HUDEP-2 (cell line): ENCODE results near the gene PBX1.

Source experiments
- DNase-seq, 76 experiments: peaks; one replicate each; lab custom pipeline; 2025; ENCODE audit not compliant: unreplicated experiment in 76 of 76; lab: John Stamatoyannopoulos, UW

Gene PBX1

DNA sequence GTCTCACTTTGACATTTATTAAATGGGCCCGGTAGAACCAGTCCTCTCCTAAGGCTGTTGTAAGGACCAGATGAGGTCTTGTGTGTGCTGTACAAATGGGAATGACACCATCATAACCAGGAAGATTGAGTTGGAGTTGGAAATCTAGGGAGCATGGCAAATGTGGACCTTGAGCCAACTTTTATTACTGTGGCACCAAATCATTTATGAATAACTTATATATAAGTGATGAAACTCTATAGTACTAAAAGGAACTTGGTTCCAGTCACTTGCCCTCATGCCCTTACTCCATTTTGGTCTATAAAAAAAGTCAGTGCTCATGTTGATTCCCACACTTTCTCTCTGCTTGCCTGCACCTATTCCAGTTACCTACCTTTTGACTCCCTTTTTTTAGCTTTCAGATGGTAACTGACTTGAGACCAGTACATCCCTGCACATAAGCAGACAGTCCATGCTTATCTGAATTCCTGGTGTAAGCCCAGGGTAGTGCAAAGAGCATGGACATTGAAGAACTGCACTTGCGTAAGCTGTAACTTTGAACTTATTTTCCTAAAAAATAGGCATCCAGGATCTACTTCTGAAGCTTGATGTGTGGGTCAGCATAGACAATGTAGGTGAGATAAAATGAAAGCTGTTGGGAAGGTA, 210.6 kb downstream of the PBX1 start:
- DNase-seq: no peak

DNA sequence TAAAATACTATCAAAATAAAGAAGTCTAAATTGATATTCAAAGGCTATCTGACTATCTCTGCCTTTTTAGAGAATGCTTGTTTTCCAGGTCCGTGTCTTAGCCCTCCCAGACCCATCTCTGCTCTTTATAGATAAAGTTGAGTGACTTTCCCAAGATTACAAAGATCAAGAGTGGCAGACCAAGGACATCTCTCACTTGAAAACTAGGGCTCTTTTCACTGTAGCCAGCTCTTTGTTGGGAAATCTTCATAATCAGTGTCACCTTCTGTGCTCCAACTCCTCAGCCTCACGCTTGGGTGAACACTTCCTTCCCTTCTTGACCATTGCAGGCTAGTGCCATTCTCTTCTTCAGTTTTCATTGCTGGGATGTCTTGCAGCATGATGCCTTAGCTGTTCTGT, 211.1 kb downstream of the PBX1 start:
- DNase-seq: peak in 10 of 76 experiments; percentile 9 to 40 (median 22)

DNA sequence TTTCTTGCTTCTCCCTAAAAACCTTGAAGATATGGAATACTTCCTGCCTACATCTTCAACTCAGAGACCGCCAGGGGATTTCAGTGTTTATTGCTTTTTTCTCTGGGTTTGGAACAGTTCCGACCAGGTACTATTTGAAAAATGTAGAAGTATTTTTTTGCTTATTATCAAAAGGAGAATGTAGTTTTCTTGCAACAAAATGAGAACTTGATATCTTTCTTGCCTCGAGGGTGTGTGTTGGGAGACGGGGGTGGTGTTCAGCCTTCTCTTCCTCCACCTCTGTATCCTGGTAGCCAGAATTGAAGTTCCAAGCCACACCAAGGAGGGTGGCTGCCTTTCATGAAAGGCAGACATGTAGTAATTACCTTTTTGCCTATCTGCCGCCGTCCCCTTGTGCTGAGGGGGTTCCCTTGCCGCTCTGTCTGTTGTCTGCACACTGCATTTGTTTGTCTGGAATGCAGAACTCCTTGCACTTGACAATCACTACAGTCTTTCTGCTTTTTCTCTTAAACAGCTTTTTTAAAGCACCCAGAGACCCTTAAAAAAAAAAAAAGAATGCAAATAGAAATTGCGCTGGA, 212.1 kb downstream of the PBX1 start:
- DNase-seq: no peak

DNA sequence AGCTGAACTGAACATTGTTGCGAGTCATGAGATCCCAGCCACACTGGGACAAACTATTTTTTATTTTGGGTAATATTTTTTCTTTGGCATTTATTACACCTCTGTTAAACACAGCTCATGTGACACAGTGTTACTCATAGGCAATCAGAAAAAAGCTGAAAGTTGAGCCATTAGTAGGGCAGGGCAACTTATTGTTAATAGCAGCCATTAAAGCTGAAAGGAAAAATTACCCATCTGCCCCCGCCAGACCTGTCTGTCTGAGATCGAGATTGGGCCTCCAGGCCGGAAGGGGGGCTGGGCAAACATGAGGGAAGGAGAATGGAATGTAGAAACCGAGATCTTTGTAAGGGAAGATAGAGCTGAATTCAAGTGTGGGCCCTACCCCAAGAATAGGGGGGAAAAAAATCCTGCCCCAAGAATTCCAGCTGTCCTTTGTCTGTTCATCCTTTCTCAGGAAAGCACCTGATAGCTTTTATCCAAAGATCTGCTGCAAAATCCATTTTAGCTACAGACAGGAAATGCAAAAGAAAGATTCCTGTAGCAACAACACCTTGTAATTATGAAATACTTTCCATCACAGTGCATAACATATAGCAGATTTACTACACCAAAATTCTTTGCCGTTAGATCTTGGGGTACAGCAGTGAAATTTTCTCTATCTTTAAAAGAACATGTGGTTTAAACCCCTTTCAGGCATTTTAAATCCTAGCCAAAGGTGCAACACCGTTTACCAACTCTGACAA, 212.8 kb downstream of the PBX1 start:
- DNase-seq: no peak

DNA sequence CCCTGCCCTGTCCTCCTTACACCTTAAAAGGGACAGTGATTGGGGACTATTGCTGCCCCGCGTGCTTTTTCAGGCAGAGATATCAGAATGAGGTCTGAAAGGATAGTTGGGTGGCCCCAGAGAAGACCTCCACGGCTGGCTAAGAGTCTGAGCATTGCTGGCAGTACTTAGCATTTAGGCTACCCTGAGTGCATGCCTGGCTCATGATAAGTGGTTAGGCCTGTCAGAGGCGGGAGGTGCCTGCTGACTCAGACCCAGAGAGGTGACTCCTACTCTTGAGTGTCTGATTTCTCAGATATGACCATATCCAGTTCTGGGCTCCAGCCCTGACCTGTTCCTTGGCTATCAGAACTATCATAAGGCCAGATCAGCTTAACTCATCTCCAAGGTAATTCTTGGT, 213.7 kb downstream of the PBX1 start:
- DNase-seq: peak in 74 of 76 experiments; percentile 33 to 91 (median 77)

DNA sequence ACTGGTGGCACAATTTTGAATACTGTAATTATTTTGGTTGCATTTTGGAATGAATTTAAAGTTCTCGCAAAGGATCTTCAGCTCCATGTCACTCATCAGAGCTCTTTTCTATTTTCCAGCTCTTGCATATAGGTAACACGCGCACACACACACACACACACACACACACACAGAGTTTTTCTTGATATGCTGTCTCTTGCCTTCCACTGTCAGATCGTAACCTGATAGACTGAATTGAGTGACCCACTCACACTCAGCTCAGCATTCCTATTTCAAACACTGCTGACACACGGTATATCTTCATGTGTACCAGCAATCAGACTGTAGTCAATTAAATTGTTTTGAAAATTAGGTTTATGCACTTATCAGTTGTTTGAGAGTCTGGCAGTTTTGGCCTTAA, 214.1 kb downstream of the PBX1 start:
- DNase-seq: no peak

DNA sequence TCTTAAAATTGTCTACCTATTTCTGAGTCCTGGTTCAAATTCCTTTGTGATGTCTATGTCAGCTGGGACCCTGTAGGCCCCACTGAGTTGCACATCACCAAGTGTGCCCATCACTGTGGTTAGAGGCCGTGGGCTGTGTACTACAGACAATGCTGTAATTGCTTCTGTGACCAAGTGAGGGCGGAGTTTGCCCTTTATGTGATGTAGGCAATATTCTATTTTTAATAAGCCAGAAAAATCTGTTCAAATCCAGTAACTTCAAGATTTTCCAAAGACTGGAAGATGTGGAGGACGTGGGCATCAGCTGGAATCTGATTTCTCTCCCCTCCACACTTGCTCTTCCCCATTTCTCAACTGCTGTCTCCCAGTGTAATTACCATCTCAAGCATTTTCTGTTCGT, 215.4 kb downstream of the PBX1 start:
- DNase-seq: peak in 7 of 76 experiments; percentile 15 to 51 (median 40)

DNA sequence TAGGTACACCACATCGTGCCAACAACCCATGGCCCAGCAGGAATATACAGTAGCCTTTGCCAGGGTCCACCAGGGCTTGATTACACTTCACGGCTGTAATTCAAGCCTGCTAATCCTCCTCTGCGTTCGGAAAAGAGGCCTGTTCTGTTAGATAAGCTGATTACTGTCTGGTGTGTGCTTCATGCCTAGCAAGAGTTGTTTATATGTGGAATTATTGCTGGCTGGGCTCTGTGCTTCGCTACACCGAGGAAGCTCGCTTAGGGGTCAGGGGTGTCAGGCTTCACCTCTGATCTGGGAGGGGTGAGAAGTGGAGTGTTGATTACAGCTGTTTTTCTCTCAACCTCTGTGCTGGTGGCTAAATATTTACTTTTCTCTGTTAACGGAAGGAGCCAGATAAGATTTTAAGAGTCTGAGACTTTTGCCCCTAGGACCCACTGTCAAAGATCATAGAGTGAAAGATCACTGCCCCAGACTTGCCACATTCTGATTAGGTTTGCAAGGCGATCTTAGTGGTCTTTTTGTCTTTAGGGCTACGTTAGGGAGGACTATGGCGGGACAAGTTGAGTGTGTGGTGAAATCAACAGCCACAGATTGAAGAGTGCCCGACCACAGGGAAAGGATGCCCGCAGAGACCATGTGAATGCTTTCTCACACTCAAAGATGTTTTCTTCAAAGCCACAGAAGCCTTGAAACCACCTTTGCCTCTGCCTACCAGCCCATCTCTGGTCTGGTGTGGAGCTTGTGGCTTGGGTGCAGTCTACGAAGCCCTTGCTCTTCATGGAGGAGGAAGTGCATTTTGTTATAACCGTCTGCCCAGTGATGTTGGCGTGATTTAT, 216.1 kb downstream of the PBX1 start:
- peak in 72 of 76 experiments; percentile 17 to 86 (median 51) for DNase-seq

DNA sequence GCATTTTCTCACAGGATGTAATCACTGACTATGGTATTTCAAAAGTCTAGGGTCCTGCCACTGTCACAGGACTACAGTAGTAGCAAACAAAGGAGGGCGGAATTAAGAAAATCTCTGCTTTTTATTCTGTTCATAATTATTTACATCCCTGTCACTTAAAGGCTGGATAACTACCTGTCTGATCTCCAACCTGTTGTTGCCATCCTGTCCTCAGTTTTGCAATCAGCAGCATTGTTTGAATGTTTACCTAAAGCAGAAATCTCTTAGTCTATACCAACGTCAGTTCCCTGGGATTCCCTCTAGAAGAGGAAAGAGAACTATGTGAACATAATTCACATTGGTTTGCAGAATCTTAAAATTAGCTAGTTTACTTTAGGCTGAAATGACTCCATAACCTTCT, 218.5 kb downstream of the PBX1 start:
- no peak for DNase-seq

DNA sequence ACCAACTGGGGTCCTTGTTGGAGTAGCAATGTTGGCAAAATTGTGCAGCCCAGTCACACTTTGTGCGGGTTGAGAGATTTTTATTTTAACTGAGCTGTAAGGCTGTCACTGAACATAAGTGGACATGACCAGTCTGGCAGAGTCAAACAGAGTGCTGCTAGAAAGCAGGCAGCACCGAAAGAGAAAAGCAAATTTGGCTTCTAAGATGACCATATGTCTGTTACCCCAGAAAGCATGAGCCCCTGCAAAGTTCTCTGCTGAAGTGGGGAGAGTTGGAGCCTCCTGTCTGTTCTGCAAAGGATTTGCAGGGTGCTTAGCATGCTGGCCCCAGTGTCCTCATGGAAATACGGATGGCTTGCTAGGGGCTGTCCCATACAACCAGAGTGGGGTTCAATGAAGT, 220.4 kb downstream of the PBX1 start:
- DNase-seq: no peak

DNA sequence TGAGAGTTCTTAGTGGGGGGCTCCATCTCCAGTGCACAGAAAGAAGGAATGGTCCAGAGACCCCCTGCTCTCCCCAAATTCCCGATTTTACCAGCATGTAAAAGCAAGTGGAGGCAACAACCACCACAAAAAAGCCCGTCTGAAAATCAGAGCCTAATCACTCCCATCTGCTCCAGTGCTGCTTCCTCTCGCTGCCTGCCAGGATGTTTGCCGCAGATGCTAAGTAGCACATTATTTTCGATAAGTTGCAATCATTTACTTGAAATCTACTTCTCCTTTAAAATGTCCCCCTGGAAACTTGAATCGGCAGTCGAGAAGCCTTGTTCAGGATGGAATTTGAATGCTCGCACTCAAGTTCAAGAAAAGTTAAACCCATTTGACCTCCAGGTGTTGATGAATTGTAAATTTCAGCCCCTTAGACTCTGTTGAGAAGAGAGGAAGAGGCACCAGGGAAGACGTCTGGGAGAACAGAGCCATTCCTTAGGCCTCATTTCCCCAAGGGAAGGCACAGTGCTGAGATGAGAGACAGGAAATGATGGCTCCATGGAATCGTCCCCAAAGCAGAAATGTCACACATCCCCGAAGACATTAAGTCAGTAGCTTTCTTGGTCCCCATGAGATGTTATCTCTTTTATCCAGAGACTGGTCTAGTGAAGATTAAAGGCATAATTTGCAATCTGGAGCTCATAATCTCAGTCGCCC, 221.3 kb downstream of the PBX1 start:
- no peak for DNase-seq

DNA sequence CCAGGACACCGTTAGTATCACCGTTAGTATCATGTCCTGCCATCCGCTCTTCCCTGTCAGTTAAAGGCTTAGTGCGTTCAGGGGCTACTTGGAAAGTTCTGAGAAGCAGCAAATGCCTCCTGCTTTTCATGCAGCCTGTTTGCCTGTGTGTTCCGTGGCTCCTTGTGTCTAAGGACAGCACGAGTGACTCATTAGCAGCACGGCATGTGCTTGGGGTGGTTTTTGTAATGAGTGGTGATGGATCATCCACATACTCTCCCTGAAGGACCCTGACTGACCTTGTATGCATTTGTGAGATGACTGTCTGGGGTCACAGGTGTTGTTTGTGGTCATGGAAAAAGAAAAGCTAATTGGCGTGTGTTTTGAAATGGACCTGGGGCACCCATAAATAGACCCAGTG, 221.9 kb downstream of the PBX1 start:
- no peak for DNase-seq

DNA sequence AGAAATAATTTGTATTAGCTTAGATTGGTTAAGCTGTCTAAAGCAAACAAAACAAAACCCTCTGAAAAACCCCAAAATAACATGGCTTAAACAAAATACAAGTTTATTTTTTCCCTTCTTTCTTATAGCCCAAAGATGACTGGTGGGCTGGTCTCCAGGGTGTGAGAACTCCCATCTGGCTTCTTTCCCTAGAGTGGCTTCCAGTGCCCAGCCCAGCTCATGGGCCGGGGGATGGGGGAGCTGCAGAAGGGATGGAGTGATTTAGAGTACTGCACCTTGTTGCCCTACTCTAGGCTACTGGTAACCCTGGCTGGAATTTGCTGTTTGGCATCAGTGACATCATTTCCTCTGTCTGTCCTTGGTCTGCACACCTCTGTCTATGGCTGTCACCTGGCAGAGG, 223.0 kb downstream of the PBX1 start:
- no peak for DNase-seq

DNA sequence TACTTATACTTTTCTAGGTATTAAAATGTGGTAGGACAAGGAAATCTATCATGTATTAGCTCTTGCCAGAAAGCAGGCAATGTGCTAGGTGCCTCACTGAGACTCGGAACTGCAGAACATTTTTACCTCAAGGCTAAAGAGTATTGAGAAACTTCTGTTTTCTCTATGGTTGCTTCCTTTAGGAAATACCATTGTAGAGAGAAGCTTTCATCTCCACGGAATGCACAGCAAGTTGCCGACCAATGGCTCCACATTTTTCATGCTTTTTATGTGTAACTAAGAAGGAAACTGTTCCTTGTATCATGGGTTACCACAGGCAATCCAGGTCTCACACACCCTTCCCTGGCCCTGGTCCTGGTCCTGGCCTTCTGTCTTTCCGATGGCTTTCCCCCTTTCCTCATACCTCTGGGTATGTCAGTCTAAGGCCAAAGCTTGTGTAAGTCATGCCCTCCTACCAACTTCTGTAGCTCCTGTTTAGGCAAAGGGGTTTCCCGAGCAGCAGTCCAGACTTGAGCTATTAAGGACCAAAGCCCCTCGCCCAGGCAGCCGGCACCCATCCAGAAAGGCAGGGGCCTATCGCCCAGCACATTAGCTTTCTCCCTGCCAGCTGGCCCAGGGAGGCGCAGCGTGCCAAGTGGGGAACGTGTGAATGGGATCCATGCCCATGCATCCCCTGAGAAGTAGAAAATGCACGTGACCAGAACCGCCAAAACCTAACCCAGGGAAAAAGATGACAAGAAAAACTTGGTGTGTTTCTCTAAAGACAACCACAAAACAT, 225.0 kb downstream of the PBX1 start:
- no peak for DNase-seq

DNA sequence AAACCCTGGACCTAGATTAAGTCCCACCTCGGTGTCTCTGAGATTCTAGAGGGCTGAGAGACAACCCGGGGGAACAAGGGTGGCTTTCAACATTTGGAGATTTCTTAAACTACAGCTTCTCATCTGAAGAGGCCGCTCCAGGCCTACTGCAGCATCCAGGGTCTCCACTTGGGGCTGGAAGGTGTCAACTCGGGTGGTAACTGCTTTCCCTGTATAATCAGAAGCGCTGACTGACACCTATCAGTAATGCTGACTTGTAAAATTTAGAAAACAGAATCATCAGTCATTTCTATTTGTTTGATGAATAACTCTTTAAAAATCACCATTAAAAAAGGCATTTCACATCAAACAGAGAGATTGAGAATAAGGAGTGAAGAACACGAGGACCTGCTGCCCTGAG, 226.0 kb downstream of the PBX1 start:
- DNase-seq: no peak

DNA sequence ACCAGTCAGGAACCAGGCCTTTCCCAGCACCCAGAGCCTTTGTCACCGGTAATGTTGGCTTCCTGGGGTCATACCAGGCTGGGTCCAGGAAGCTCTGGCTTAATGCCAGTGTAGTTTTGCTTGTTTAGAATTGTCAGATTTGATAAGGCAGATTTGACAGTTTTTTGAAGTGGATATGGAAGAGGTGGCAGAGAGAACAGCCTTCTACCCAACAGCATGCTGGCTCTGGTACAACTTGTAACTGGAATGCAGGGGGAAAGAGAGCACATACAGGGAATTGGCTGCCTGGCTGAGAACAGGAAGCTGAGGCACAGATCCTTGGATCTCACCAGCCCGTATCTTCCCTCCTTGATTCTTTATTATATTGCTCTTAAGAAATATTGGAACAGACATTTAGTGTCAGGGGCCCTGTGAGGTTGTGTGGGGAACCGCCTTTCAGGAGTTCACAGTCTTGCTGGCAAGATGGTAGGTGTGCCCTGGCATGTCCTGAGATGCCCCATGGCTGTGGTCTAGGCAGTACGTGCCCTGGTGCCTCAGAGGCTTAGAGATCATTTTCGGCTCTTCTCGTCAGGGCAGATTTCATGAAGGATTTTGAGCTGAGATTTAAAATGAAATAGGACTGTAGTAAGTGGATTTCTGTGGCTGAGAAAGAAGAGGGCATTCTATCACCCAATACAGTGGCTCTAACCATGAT, 227.0 kb downstream of the PBX1 start:
- no peak for DNase-seq

DNA sequence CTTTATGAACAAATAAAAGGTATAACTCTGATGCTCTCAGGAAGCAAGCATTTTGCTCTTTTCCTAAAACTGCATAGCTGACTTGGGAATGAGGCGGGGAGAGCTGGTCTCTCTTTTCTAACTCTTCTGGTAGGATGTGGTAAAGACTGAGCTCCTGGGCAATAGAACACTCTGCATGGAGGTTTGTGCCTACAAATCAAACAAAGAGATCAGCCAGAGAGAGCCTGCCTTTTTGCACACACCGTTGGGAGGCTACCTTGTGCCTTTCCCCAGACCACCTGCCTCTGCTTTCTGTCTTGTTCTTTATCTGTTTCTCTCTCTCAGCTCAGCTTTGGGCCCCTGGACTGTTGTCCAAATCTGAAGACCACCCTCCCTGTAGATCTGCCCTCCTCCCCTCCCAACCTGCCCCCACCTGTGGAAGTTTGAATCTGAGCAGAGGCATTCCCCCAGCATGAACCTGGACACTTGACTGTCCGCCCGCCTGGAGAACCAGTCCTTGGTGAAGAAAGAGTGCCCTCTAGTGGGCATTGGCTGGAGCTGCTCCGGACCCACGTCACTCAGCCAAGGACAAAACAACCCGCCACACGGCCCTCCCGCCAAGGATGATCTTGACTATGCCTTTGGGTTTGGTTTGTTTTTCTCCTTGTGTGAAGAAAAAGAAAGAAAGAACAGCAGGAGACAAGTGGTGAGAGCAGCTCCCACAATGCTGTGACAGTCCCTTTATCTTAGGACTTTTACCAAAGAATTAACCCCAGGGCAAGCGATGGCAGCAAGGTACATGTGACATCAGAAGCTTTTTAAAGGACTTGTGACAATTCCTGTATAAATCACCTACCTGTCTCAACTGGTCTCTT, 228.2 kb downstream of the PBX1 start:
- peak in 69 of 76 experiments; percentile 9 to 80 (median 51) for DNase-seq

DNA sequence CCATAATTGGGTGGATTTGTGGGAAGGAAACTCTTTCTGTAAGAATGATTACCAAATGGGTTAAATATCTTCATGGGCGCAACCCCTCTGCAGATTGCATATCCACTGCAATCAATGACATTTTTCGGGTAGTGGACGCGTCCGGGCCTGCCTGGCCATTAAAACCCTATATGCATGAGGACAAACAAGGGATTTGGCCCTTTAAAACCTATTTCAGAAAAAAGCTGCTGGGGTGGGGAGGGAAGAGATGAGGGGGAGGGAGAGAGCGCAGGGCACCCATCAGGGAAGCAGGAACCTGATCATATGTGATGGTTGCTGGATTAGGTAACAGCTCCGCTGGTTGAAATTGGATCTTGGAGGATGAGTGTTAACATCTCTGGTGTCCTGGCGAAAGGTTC, 228.8 kb downstream of the PBX1 start:
- DNase-seq: no peak
